HepG2 (cell line): ENCODE results near the gene ZNF444. TPM values are rescaled to one million over a fixed set of nuclear protein-coding genes. Genes with fewer than 3 reads are reported as not detected.

Experiments
- ATAC-seq: fragments of 200-7000 bp; cut with Tn5 transposase; 3 replicates; pipeline ENCODE4 v1.9.1; 2020; ENCODE audit warnings: mild to moderate bottlenecking, moderate library complexity
- BruUV-seq: library from RNA; stranded (reverse); fragments of 400-500 nt; replicated peaks from 2 replicates; lab custom pipeline; 2021; lab: Mats Ljungman, UMichigan
- CTCF ChIA-PET: fragments of 300-600 bp; formaldehyde crosslinking; extraction: SDS; loops from one replicate; lab custom pipeline; 2021; ENCODE audit warnings: low total read pairs, inconsistent platforms, low intra/inter-chr PET ratio; lab: Yijun Ruan, JAX
- POLR2A ChIA-PET: fragments of 350-600 bp; sonication (Branson Sonifier 250); formaldehyde crosslinking; loops from one replicate; lab custom pipeline; 2020; ENCODE audit warnings: antibody characterized with exemption, inconsistent platforms; lab: Yijun Ruan, JAX
- DNase-seq: peaks from one replicate; pipeline ENCODE4 v3.0.0-alpha.2; 2015; ENCODE audit warnings: low spot score
- FAIRE-seq: peaks from 3 replicates; lab custom pipeline; 2011; peaks lifted over from hg19 to GRCh38; lab: Jason Lieb, UNC
- H2AFZ ChIP-seq: one replicate; pipeline ENCODE4 v1.6.1; 2011; ENCODE audit warnings: low read length, inconsistent platforms
- H3K27ac ChIP-seq: fragments of 300-600 bp; 3 replicates; pipeline ENCODE4 v1.8.0; 2011; ENCODE audit warnings: mixed run types, mild to moderate bottlenecking, mixed read lengths, low read length, inconsistent platforms; ENCODE audit not compliant: insufficient read depth; ENCODE audit errors: extremely low read length
- H3K27me3 ChIP-seq, 2 experiments: fragments of 200-600 bp in 1 of 2; 2 replicates in 1 of 2; 3 replicates in 1 of 2; pipeline versions ENCODE4 v1.6.0 to v1.8.0; 2011; ENCODE audit warnings: low read length in 2 of 2, mild to moderate bottlenecking in 2 of 2, moderate library complexity in 2 of 2, inconsistent platforms in 1 of 2; ENCODE audit not compliant: insufficient read depth in 2 of 2, control insufficient read depth in 1 of 2
- H3K36me3 ChIP-seq, 2 experiments: fragments of 200-600 bp in 1 of 2; replicated peaks in 1 of 2; 2 replicates in 1 of 2; 3 replicates in 1 of 2; pipeline versions ENCODE4 v1.5.1 to v1.8.0; 2011; ENCODE audit warnings: low read length in 2 of 2, inconsistent platforms in 1 of 2; ENCODE audit not compliant: insufficient read depth in 2 of 2, control insufficient read depth in 1 of 2
- H3K4me1 ChIP-seq: 2 replicates; pipeline ENCODE4 v1.5.1; 2012; ENCODE audit warnings: low read length, inconsistent platforms; ENCODE audit not compliant: insufficient read depth
- H3K4me2 ChIP-seq: 2 replicates; pipeline ENCODE4 v1.6.0; 2011; ENCODE audit warnings: low read depth, low read length, inconsistent platforms
- H3K4me3 ChIP-seq, 3 experiments: fragments of 200-600 bp in 1 of 3; sonication (generic), shearing (Covaris generic) in 1 of 3; replicated peaks in 1 of 3; 2 replicates each; pipeline ENCODE4 v1.5.1; 2011 to 2016; ENCODE audit warnings: low read length in 3 of 3, inconsistent platforms in 2 of 3, low read depth in 2 of 3, mild to moderate bottlenecking in 2 of 3, control low read depth in 1 of 3, mixed read lengths in 1 of 3; ENCODE audit not compliant: insufficient read depth in 1 of 3
- H3K79me2 ChIP-seq: one replicate; pipeline ENCODE4 v1.6.1; 2011; ENCODE audit warnings: low read length, inconsistent platforms; ENCODE audit not compliant: insufficient read depth
- H3K9ac ChIP-seq: 2 replicates; pipeline ENCODE4 v1.6.0; 2011; ENCODE audit warnings: mild to moderate bottlenecking, low read depth, low read length, inconsistent platforms; ENCODE audit not compliant: insufficient read depth
- H3K9me3 ChIP-seq: 2 replicates; pipeline ENCODE4 v1.5.1; 2012; ENCODE audit warnings: mild to moderate bottlenecking, low read length
- H4K20me1 ChIP-seq: 2 replicates; pipeline ENCODE4 v1.6.0; 2011; ENCODE audit warnings: inconsistent platforms, mild to moderate bottlenecking, low read length, moderate library complexity; ENCODE audit not compliant: insufficient read depth
- AHDC1 ChIP-seq: sonication (generic); formaldehyde crosslinking; IDR thresholded peaks from 2 replicates; pipeline ENCODE4 v1.5.1; 2020; ENCODE audit warnings: mild to moderate bottlenecking, missing genetic modification reagents, borderline replicate concordance
- ARNT ChIP-seq: fragments of 450-650 bp; IDR thresholded peaks from 2 replicates; pipeline ENCODE4 v1.6.1; 2017
- ATF6 ChIP-seq: sonication (generic); formaldehyde crosslinking; conservative IDR thresholded peaks from 2 replicates; pipeline ENCODE4 v1.4.0; 2020; ENCODE audit warnings: missing genetic modification reagents
- CREB1 ChIP-seq, 2 experiments: fragments of 450-650 bp in 1 of 2; IDR thresholded peaks; 2 replicates each; pipeline ENCODE4 v1.6.1; 2016 to 2017; ENCODE audit warnings: control low read depth in 1 of 2, mild to moderate bottlenecking in 1 of 2, missing compliant biosample characterization in 1 of 2, missing genetic modification characterization in 1 of 2
- FOXO4 ChIP-seq: sonication (generic); formaldehyde crosslinking; conservative IDR thresholded peaks from 2 replicates; pipeline ENCODE4 v1.8.1; 2023; ENCODE audit warnings: missing genetic modification reagents
- IKZF1 ChIP-seq: fragments of 450-650 bp; IDR thresholded peaks from 2 replicates; pipeline ENCODE4 v1.7.1; 2016
- POLR2AphosphoS2 ChIP-seq: IDR thresholded peaks from 2 replicates; pipeline ENCODE4 v1.6.1; 2011; ENCODE audit warnings: low read depth, low read length, improper control_type of control experiment
- ZNF292 ChIP-seq: sonication (generic); formaldehyde crosslinking; IDR thresholded peaks from 2 replicates; pipeline ENCODE4 v1.8.1; 2022; ENCODE audit warnings: mild to moderate bottlenecking, low read depth, missing genetic modification reagents, borderline replicate concordance
- ZNF569 ChIP-seq: sonication (generic); formaldehyde crosslinking; IDR thresholded peaks from 2 replicates; pipeline ENCODE4 v1.5.0; 2020; ENCODE audit warnings: mild to moderate bottlenecking, missing genetic modification reagents, moderate library complexity, borderline replicate concordance
- WGBS: methylation state at CpG from one replicate; pipeline ENCODE4 v1.1.6; 2017; ENCODE audit warnings: low lambda C conversion rate; 5-methylcytosine and 5-hydroxymethylcytosine counted together
- in situ Hi-C: cut with HindIII; loops from 2 replicates; pipeline ENCODE4 v1.10.0; 2017; ENCODE audit warnings: low pct_unique_long_range_greater_than_20kb; ENCODE audit not compliant: extremely low pct_ligation_motif_present
- intact Hi-C: fragments of 100-400 bp; cut with micrococcal nuclease; formaldehyde crosslinking; loops from one replicate; pipeline ENCODE4 v1.10.0; 2022; ENCODE audit not compliant: unreplicated experiment
- polyA plus RNA-seq, 8 experiments: library from polyadenylated mRNA; depleted of rRNA in 3 of 8; stranded (reverse) in 7 of 8; unstranded in 1 of 8; fragments of >200 nt; fragmentation: Illumina TruSeq in 4 of 8; extraction: Trizol in 4 of 8; gene quantifications; 2 replicates each; pipeline versions ENCODE4 v1.2.1 to v1.2.3, GENCODE V29; 2011 to 2016; ENCODE audit warnings: low read depth in 4 of 8, missing spikeins in 1 of 8, mixed read lengths in 1 of 8; ENCODE audit not compliant: insufficient read depth in 1 of 8
- total RNA-seq, 5 experiments: library from RNA; depleted of rRNA; stranded (reverse); fragments of >200 nt; fragmentation: Illumina TruSeq; extraction: Trizol; gene quantifications; 2 replicates each; pipeline ENCODE4 v1.2.3, GENCODE V29; 2016; ENCODE audit warnings: low read depth in 1 of 5
- TF ChIP-seq, protein P1 (sequence below): sonication (generic); formaldehyde crosslinking; IDR thresholded peaks from 2 replicates; pipeline ENCODE4 v1.5.0; 2020; ENCODE audit warnings: missing genetic modification reagents, mild to moderate bottlenecking, borderline replicate concordance
- TF ChIP-seq, protein P2 (sequence below): IDR thresholded peaks from 2 replicates; pipeline ENCODE4 v1.6.1; 2016; ENCODE audit warnings: missing compliant biosample characterization, missing genetic modification reagents, borderline replicate concordance

The ZNF444 gene
- total and polyA plus RNA-seq, 2 of the 13 experiments (the other 11 are each of a cell fraction or from before 2014, with no cell fraction given): 27.4 to 30.3 TPM

DNA sequence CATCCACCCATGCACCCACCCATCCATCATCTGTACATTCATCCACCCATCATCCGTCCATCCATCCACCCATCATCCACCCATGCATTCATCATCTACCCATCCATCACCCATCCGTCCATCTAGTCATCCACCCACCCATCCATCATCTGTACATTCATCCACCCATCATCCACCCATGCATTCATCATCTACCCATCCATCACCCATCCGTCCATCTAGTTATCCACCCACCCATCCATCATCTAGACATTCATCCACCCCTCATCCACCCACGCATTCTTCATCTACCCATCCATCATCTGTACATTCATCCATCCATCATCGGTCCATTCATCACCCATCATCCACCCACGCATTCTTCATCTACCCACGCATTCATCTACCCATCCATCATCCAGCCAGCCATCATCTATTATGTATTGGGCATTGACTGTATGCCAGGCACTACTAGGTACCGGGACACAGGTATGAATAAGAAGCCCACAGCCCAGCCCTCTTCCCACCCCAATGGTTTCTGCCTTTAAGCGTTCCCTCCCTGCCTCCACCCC is 18.0 kb downstream of the ZNF444 start:
- Histone ChIP-seq H2AFZ (no peak overlapping the region), H3K36me3 (peaks cover 18 to 46% of the 10 kb centered on the region in 2 experiments), H3K27ac (no peak overlapping the region), H3K4me1 (peaks cover 9% of the 10 kb centered on the region), H3K9me3 (no peaks in the 10 kb centered on the region), H4K20me1 (no peaks in the 10 kb centered on the region), H3K4me3 (no peak overlapping the region), H3K4me2 (no peak overlapping the region), H3K27me3 (no peaks in the 10 kb centered on the region), H3K79me2 (peaks cover 3% of the 10 kb centered on the region), H3K9ac (no peak overlapping the region)
- DNase-seq: no peak
- no peak for FAIRE-seq
- in situ Hi-C loops: no loop called here
- intact Hi-C loops: no loop called here
- POLR2A ChIA-PET: no interaction called here
- no TSS peak for BruUV-seq
- 96% methylated on average over 9 of the region's 9 CpGs for WGBS
- CTCF ChIA-PET: no interaction called here
- ATAC-seq: no peak
- TF ChIP-seq ARNT (0 out of 2 replicates have a peak, but pooled peaks have one; percentile 31), CREB1 (IDR thresholded peaks at IDR 0.05) (peak; percentile 45; the same call in 1 of the 2 replicates), CREB1 (CRISPR knock-in tag; IDR thresholded peaks at IDR 0.05) (no peak), IKZF1 (0 out of 2 replicates have a peak, but pooled peaks have one; percentile 52), ATF6 (CRISPR knock-in tag) (no peak), ZNF292 (CRISPR knock-in tag) (no peak), FOXO4 (no peak), AHDC1 (CRISPR knock-in tag) (no peak), POLR2AphosphoS2 (no peak), ZNF569 (no peak)
- TF ChIP-seq, protein P1, sequence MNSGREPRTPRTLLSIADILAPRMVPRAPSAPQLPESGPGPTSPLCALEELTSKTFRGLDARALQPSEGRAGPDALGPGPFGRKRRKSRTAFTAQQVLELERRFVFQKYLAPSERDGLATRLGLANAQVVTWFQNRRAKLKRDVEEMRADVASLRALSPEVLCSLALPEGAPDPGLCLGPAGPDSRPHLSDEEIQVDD: no peak
- TF ChIP-seq, protein P2, sequence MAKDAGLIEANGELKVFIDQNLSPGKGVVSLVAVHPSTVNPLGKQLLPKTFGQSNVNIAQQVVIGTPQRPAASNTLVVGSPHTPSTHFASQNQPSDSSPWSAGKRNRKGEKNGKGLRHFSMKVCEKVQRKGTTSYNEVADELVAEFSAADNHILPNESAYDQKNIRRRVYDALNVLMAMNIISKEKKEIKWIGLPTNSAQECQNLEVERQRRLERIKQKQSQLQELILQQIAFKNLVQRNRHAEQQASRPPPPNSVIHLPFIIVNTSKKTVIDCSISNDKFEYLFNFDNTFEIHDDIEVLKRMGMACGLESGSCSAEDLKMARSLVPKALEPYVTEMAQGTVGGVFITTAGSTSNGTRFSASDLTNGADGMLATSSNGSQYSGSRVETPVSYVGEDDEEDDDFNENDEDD: no peak
